ENCODE data around the gene GALK1.
A peak's percentile ranks its signal among the peaks of the same experiment; 100 is the strongest.

DNA sequence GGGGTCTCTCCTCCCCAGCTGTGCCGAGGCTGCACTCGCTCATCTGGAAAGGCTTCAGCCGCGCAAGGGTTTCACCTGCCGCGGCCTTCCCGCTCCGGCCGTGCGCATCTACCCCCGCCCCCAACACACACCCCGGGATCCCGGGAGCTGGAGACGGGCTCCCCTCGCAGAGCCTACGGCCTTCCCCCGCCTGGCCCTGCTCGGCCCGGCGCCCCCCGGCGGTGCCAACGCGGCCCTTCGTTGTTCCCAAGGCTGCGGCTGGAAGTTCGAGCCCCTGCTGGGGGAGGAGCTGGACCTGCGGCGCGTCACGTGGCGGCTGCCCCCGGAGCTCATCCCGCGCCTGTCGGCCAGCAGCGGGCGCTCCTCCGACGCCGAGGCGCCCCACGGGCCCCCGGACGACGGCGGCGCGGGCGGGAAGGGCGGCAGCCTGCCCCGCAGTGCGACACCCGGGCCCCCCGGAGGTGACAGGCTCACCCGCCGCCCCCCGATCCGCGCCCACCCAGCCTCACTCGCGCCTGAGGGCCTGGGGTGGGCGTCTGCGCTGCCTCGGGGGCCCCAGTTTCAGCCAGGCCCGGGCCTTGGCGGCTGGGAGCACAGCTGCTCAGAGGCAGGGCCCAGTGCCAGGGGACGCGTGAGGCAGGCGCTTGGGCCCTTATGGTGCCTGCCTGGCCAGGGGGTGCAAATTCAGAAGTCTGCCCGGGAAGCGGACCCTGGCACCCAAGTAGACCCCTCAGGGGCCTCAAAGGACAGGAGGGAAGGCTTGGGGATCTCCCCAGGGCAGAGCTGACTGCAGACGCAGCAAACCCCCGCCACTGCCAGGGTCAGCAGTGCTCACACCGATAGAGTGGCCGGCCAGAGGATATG is 11.2 kb downstream of the GALK1 start:
- TF ChIP-seq, protein P1, sequence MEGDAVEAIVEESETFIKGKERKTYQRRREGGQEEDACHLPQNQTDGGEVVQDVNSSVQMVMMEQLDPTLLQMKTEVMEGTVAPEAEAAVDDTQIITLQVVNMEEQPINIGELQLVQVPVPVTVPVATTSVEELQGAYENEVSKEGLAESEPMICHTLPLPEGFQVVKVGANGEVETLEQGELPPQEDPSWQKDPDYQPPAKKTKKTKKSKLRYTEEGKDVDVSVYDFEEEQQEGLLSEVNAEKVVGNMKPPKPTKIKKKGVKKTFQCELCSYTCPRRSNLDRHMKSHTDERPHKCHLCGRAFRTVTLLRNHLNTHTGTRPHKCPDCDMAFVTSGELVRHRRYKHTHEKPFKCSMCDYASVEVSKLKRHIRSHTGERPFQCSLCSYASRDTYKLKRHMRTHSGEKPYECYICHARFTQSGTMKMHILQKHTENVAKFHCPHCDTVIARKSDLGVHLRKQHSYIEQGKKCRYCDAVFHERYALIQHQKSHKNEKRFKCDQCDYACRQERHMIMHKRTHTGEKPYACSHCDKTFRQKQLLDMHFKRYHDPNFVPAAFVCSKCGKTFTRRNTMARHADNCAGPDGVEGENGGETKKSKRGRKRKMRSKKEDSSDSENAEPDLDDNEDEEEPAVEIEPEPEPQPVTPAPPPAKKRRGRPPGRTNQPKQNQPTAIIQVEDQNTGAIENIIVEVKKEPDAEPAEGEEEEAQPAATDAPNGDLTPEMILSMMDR (IDR thresholded peaks at IDR 0.05), result peak; percentile 98
- no peak for TF ChIP-seq ZFX (IDR thresholded peaks at IDR 0.05; ENCODE audit: borderline replicate concordance)

All from 22Rv1 (cell line).